ENCODE results near the gene GJC1.

DNA sequence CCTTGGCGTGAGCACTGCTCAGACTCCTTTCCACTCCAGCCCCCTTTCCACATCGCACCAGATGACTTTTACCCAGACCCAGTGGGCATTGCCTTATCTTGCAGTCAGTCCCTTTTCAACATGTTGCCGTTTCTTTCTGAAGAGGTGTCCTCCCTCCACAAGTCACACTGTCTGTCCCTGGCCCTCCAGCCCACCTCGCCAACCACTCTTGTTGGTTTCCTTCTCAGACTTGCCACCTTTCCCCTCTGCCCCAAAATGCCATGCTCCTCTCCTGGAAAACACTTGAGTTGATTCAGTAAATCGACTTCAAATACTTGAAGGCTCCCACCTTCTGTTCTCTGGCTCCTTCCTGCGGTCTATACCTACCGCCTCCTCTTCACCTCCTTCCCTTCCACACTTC lies 78.8 kb downstream of the GJC1 start:
- TF ChIP-seq CTCF (IDR thresholded peaks at IDR 0.05) (no peak), POLR2A (IDR thresholded peaks at IDR 0.05) (no peak)
